ENCODE measurements around the gene OPA1.

GRCh38 chr3:193637831-193638230 lies 44.8 kb downstream of the OPA1 start:
- TF ChIP-seq CTCF (IDR thresholded peaks at IDR 0.05) (no peak), POLR2A (IDR thresholded peaks at IDR 0.05) (no peak)

Data from uterus (tissue), 2 donors.